HAP-1 (cell line): ENCODE results near the gene RBPJ.

Experiments used
- DNase-seq, 2 experiments: peaks; one replicate each; pipeline ENCODE4 v3.0.0-alpha.2; 2016 to 2020; ENCODE audit warnings: low spot score in 2 of 2
- H3K27me3 ChIP-seq: fragments of 250-450 bp; sonication (Bioruptor Pico); 2 replicates; pipeline ENCODE4 v1.5.1; 2020; ENCODE audit warnings: low read depth, mild to moderate bottlenecking, moderate library complexity
- H3K36me3 ChIP-seq: fragments of 250-450 bp; sonication (Bioruptor Pico); replicated peaks from 2 replicates; pipeline ENCODE4 v1.5.1; 2020; ENCODE audit warnings: mild to moderate bottlenecking
- H3K4me1 ChIP-seq: fragments of 250-450 bp; sonication (Bioruptor Pico); 2 replicates; pipeline ENCODE4 v1.5.1; 2020; ENCODE audit warnings: mild to moderate bottlenecking
- H3K4me3 ChIP-seq: fragments of 250-450 bp; sonication (Bioruptor Pico); 2 replicates; pipeline ENCODE4 v1.5.1; 2020; ENCODE audit warnings: mild to moderate bottlenecking, moderate library complexity
- H3K9me3 ChIP-seq: fragments of 250-450 bp; sonication (Bioruptor Pico); 2 replicates; pipeline ENCODE4 v1.5.1; 2020; ENCODE audit warnings: mild to moderate bottlenecking, moderate library complexity
- in situ Hi-C: fragments of 300-500 bp; cut with MboI; formaldehyde crosslinking; loops from 3 replicates; pipeline ENCODE4 v1.14.3; 2020; ENCODE audit warnings: low sequenced_read_pairs, inconsistent platforms, mixed read lengths

RBPJ gene

DNA sequence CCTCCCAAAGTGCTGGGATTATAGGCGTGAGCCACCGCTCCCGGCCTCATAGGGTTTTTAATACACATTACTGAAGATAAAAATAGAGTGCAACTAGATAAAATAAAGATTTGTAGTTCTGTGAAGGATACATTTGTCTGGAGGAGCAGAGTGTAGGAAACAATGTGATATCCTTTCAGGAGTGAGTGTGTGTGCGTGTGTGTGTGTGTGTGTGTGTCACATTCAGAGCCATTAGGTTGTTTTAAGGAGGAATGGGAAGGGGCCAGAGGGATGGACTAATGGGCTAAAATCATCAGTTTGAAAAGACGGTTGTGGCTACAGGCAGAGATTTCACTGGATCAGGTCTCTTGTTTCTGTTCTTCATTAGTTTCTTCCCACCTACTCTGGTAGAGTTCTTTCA, 40.0 kb downstream of the RBPJ start:
- no peak overlapping the region for H3K4me3 ChIP-seq
- no peaks in the 10 kb centered on the region for H3K9me3 ChIP-seq
- no peak for DNase-seq
- H3K4me1 ChIP-seq, result peaks cover 6% of the 10 kb centered on the region
- in situ Hi-C loops, result no loop called here
- H3K27me3 ChIP-seq, result no peaks in the 10 kb centered on the region
- H3K36me3 ChIP-seq, result no peaks in the 10 kb centered on the region

GRCh38 chr4:26361297-26361696, 40.5 kb downstream of the RBPJ start:
- Histone ChIP-seq H3K36me3 (no peaks in the 10 kb centered on the region), H3K4me3 (no peak overlapping the region), H3K27me3 (no peaks in the 10 kb centered on the region), H3K9me3 (no peaks in the 10 kb centered on the region), H3K4me1 (peaks cover 6% of the 10 kb centered on the region)
- in situ Hi-C loops, result no loop called here
- DNase-seq, result no peak

GRCh38 chr4:26362745-26363439, 42.1 kb downstream of the RBPJ start:
- Histone ChIP-seq H3K9me3 (no peaks in the 10 kb centered on the region), H3K4me3 (no peak overlapping the region), H3K36me3 (no peaks in the 10 kb centered on the region), H3K4me1 (peaks cover 8% of the 10 kb centered on the region), H3K27me3 (no peaks in the 10 kb centered on the region)
- in situ Hi-C loops, result no loop called here
- DNase-seq, result no peak

DNA sequence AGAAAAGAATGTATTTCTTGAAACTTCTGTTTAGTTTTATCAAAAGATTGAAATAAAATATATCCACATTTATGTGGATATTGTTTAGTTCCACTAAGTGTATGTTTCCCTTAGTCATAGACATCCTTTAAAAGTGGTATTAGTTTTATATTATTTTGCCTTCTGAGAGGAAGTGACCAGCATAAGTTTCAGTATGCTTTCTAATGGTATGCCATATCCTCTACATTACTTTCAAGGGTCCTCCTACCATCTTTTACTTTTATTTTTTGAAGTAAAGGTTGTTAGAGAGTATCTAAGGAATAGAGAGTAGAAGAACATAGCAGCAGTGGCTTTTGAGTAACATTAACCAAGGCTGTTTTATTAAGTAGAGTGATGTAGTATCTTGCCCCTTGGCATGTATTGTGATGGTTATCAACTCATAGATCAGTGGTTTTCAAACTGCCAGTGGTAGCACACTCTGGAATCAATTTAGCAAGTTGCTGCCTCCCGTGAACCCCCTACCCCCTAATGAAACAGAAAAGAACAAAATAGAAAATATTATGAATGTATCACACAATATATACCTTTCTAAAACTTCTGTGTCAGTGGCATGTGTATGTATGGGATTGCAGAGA, 44.8 kb downstream of the RBPJ start:
- in situ Hi-C loops, result no loop called here
- no peaks in the 10 kb centered on the region for H3K9me3 ChIP-seq
- peaks cover 24% of the 10 kb centered on the region for H3K4me1 ChIP-seq
- DNase-seq, result no peak
- H3K36me3 ChIP-seq, result no peaks in the 10 kb centered on the region
- H3K27me3 ChIP-seq, result no peaks in the 10 kb centered on the region
- no peak overlapping the region for H3K4me3 ChIP-seq

DNA sequence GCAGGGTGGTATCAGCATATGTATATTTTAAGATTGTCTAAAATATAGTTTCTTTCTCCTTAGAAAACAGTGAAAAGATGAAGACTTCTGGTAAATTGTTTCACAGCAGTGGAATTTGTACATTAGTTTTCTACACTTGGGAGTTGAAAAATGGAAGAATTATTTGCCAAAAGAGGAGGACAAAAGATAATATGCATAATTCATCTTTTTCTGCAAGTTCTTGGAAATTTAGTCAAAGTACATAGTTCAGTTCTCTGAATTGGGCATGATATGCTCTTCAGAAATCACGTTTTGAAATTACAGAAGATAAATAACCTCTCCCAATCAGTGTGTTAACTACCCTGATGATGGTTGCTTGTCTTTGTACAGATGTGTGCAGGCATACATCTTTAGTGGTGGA, 47.0 kb downstream of the RBPJ start:
- in situ Hi-C loops, result no loop called here

GRCh38 chr4:26368685-26369084, 47.9 kb downstream of the RBPJ start:
- in situ Hi-C loops, result no loop called here
- H3K9me3 ChIP-seq, result no peaks in the 10 kb centered on the region
- H3K4me3 ChIP-seq, result no peak overlapping the region
- H3K36me3 ChIP-seq, result no peaks in the 10 kb centered on the region
- H3K4me1 ChIP-seq, result peaks cover 37% of the 10 kb centered on the region
- no peaks in the 10 kb centered on the region for H3K27me3 ChIP-seq
- peak; percentile 9 to 18 for DNase-seq

More for the DNA sequence above, 47.0 kb downstream of the RBPJ start:
- no peaks in the 10 kb centered on the region for H3K9me3 ChIP-seq
- peaks cover 30% of the 10 kb centered on the region for H3K4me1 ChIP-seq
- no peaks in the 10 kb centered on the region for H3K36me3 ChIP-seq
- no peaks in the 10 kb centered on the region for H3K27me3 ChIP-seq
- H3K4me3 ChIP-seq, result no peak overlapping the region
- no peak for DNase-seq

DNA sequence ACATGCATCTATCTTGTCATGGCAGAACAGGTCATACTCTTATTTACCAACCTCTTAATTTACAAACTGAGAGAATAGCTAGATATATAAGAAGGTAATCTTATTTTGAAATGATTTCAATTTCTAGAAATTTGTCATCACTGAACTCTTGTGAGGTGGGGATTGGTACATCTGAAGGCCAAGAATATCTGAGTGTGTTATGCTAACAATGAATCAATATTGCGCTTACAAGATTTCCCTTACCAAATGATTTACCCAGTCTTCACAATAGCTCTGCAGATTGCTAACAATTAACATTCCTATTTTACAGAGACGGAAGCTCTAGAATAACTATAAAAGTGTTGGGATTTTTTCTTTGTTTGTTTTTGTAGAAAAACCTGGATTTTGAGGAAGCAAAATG, 48.3 kb downstream of the RBPJ start:
- no peak for DNase-seq
- in situ Hi-C loops, result no loop called here
- H3K4me3 ChIP-seq, result no peak overlapping the region
- H3K27me3 ChIP-seq, result no peaks in the 10 kb centered on the region
- H3K4me1 ChIP-seq, result peaks cover 37% of the 10 kb centered on the region
- H3K36me3 ChIP-seq, result no peaks in the 10 kb centered on the region
- no peaks in the 10 kb centered on the region for H3K9me3 ChIP-seq

DNA sequence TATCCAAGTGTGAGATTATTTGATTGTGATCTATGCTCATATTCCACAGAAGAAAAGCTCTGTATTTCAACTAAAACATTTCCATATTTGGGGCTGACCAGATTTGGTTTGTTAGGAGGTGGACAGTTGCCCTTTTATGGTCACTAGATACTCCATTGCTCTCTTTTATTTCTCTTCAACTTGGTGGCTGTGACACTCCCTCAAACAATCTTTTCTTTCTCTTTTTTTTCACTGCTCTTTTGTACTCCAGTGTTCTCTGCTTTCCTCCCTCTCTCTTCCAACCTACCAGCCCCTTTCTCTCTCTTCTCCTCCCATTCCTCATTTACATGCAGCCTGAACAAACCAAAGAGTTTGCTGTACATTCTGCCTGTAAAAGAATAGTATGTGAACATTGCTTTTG, 48.8 kb downstream of the RBPJ start:
- no peaks in the 10 kb centered on the region for H3K36me3 ChIP-seq
- peaks cover 37% of the 10 kb centered on the region for H3K4me1 ChIP-seq
- no peaks in the 10 kb centered on the region for H3K27me3 ChIP-seq
- H3K4me3 ChIP-seq, result no peak overlapping the region
- peak; percentile 9 to 55 for DNase-seq
- no peaks in the 10 kb centered on the region for H3K9me3 ChIP-seq
- in situ Hi-C loops, result no loop called here

- H3K36me3 ChIP-seq, result no peaks in the 10 kb centered on the region
- no peaks in the 10 kb centered on the region for H3K9me3 ChIP-seq
- peaks cover 37% of the 10 kb centered on the region for H3K4me1 ChIP-seq
- no peak overlapping the region for H3K4me3 ChIP-seq
- DNase-seq, result no peak
- H3K27me3 ChIP-seq, result no peaks in the 10 kb centered on the region
- in situ Hi-C loops, result no loop called here
These were observed 51.3 kb downstream of the RBPJ start for GRCh38 chr4:26372076-26372475.

DNA sequence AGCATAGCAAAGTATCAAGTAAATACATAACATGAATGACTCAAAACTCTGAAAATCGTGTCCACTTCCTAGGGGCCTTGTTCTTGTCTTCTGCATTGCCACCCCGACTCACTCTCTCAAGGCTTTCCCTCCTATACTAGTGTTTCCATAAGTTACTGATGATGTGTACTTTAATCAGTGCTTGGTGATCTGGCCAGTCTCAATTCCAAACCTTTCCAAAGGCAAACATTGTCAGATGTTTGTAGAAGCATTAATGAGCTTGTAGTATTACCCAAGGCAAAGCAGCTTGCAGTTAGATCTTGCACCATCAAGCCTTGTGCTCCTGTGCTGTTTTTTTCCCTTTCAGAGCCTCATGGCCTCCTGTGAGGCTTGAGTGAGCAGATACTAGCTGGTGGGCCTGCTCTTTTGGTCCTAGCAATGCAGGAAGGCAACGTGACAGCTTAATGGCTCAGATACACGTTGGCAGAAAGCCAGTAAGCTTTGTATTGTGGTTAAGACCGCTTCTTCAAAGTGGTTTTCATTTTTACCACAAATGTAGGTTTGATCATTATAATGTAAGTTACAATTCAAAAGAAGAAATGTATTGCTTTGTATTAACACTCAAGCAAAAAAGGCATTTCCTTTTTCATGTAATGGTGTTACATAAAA, 51.8 kb downstream of the RBPJ start:
- in situ Hi-C loops, result no loop called here
- H3K4me1 ChIP-seq, result peaks cover 37% of the 10 kb centered on the region

DNA sequence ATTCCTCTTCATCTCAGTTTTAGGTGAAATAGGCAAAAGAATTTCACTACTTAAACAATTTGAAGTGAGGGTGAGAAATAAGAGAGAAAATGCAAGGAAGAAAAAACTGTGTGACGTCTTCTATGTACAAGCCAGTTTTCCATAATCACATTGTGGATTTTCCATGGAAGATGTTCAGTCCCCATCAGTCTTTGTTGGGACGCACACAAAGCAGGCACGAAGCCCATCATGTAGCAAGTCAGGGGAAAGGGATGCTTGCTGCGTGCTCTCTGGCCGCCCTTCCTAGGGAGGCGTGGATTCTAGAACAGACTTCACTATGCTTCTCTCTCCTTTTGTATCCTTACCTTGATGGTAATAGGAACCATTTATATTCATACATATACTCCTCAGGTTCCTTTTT, 54.7 kb downstream of the RBPJ start:
- in situ Hi-C loops, result no loop called here
- no peak for DNase-seq
- H3K4me1 ChIP-seq, result peaks cover 17% of the 10 kb centered on the region
- no peaks in the 10 kb centered on the region for H3K36me3 ChIP-seq
- no peaks in the 10 kb centered on the region for H3K9me3 ChIP-seq
- H3K4me3 ChIP-seq, result no peak overlapping the region
- H3K27me3 ChIP-seq, result no peaks in the 10 kb centered on the region

More for the DNA sequence above, 51.8 kb downstream of the RBPJ start:
- Histone ChIP-seq H3K27me3 (no peaks in the 10 kb centered on the region), H3K9me3 (no peaks in the 10 kb centered on the region), H3K36me3 (no peaks in the 10 kb centered on the region), H3K4me3 (no peak overlapping the region)
- DNase-seq, result peak; percentile 81 to 89

DNA sequence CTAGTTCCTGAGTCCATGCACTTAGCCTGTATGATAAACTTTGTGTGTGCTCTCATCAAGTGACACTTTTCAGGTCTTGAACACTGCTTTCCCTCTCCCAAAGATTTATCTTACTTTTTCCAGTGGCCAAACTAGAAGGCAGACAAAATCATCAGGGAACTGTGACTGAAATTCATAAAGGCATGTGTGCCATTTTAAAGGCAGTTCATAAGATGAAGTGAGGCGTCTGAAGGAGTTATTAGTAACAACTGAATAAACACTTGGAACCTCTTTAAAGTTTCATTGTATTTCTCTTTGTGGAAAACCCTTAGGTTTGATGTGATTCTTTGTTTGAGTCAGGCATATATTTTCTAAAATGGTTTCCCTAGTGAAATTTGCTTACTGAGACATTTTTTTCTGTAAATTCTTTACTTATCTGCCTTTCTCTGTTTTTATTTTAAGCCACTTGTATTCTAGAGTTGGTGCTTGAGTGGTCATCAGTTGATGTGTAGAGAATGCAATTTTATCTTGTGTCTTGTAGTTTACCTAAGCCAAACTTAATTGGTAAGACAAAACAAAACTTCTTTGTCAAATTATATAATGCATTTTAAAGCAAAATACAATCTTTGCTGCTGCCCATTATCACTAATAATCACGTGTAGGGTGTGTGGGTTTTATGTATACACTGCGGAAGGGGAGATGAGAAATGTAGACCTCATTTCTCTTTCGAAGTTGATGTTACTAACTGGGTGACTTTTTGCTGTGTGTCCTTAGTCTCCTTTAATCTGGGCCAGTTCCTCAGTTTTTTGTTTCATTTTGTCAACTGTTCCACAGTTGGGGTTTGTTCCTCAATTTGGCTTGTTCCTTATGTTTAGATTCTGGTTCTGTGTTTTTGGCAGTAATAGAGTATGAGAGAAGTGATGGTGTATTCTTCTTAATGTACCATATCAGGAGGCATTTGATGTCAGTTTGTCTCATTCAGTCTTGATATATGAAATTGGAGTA, 56.8 kb downstream of the RBPJ start:
- in situ Hi-C loops, result no loop called here
- no peak for DNase-seq
- H3K9me3 ChIP-seq, result no peaks in the 10 kb centered on the region
- H3K4me1 ChIP-seq, result peaks cover 22% of the 10 kb centered on the region
- no peak overlapping the region for H3K4me3 ChIP-seq
- no peaks in the 10 kb centered on the region for H3K36me3 ChIP-seq
- no peaks in the 10 kb centered on the region for H3K27me3 ChIP-seq

DNA sequence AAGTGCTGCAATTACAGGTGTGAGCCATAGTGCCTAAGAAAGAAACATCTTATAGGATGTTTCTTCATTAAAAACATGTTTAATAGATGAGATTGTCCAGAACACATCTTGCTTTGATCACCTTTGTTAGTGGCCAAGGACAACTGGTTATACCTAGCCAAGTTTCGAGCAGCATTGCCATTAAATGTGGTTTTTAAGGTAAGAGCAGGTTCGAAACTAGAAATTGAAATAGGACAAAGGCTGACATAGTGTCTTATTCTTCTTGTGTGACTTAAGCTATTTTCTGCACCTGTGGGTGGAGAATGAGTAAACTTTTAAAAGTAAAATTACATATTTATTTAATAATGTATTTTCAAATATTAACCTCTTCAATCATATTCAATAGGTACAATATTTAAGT, 59.0 kb downstream of the RBPJ start:
- Histone ChIP-seq H3K36me3 (no peaks in the 10 kb centered on the region), H3K4me3 (no peak overlapping the region), H3K27me3 (no peaks in the 10 kb centered on the region), H3K4me1 (peaks cover 14% of the 10 kb centered on the region), H3K9me3 (no peaks in the 10 kb centered on the region)
- in situ Hi-C loops, result no loop called here
- DNase-seq, result no peak
